ENCODE measurements around the gene TARDBP. TPM values are rescaled to one million over a fixed set of nuclear protein-coding genes. Genes with fewer than 3 reads are reported as not detected.

TARDBP gene
- total and polyA plus RNA-seq, 2 experiments from 2014 or later: 204 to 313 TPM

GRCh38 chr1:11024874-11025203 is 12.4 kb downstream of the TARDBP start:
- H3K79me2 ChIP-seq (replicated peaks; ENCODE audit: insufficient read depth): peaks cover 13% of the 10 kb centered on the region; the same call in 1 of the 2 replicates
- H3K36me3 ChIP-seq (ENCODE audit: insufficient read depth): peaks cover 70% of the 10 kb centered on the region

More at GRCh38 chr1:11024874-11025203, 12.4 kb downstream of the TARDBP start:
- H3K9me2 ChIP-seq (ENCODE audit: insufficient read depth): no peaks in the 10 kb centered on the region
- H3K27me3 Mint-ChIP-seq (ENCODE audit: insufficient read depth, low read depth, poor library complexity): no peaks in the 10 kb centered on the region
- peaks cover 49% of the 10 kb centered on the region for H4K20me1 ChIP-seq (replicated peaks; ENCODE audit: insufficient read depth)
- ATAC-seq: no peak
- peak overlapping the region; percentile 33; the same call in 1 of the 2 replicates for H3K27ac ChIP-seq (ENCODE audit: low read depth)
- H3K27me3 ChIP-seq (ENCODE audit: insufficient read depth): no peaks in the 10 kb centered on the region
- no peak overlapping the region for H3K4me2 ChIP-seq
- H3K4me1 ChIP-seq (ENCODE audit: insufficient read depth): no peaks in the 10 kb centered on the region
- H2AFZ ChIP-seq: no peak overlapping the region
- H3K4me3 ChIP-seq: no peak overlapping the region
- H3K4me1 Mint-ChIP-seq: no peaks in the 10 kb centered on the region; the same call in 2 of the 3 replicates
- no peak for DNase-seq (ENCODE audit: low spot score)
- H3K27ac Mint-ChIP-seq: no peak overlapping the region; the same call in 1 of the 2 replicates
- peaks cover 88% of the 10 kb centered on the region for H3K36me3 Mint-ChIP-seq (ENCODE audit: low read depth)
- no peaks in the 10 kb centered on the region for H3K9me3 Mint-ChIP-seq
- H3K4me3 Mint-ChIP-seq: no peak overlapping the region
- peaks cover 47% of the 10 kb centered on the region for H3F3A ChIP-seq (replicated peaks; ENCODE audit: low read depth)
- TF ChIP-seq JUNB (IDR thresholded peaks at IDR 0.05; ENCODE audit: unreplicated experiment): no peak
- no peak for TF ChIP-seq ETS1 (IDR thresholded peaks at IDR 0.05)
- TF ChIP-seq REST (IDR thresholded peaks at IDR 0.05; ENCODE audit: unreplicated experiment): no peak
- no peak for TF ChIP-seq NANOG (IDR thresholded peaks at IDR 0.05; ENCODE audit: borderline replicate concordance)
- no peak for TF ChIP-seq CTCF (conservative IDR thresholded peaks at IDR 0.05; ENCODE audit: low read depth in 2 of 2)
- TF ChIP-seq EZH2phosphoT487 (IDR thresholded peaks at IDR 0.05; ENCODE audit: unreplicated experiment): no peak
- TF ChIP-seq ZNF331 (CRISPR knock-in tag; IDR thresholded peaks at IDR 0.05; ENCODE audit: low read depth): no peak
- TF ChIP-seq ZNF462 (CRISPR knock-in tag; IDR thresholded peaks at IDR 0.05): no peak
- TF ChIP-seq ZNF114 (CRISPR knock-in tag; IDR thresholded peaks at IDR 0.05): no peak
- TF ChIP-seq POLR2AphosphoS5 (IDR thresholded peaks at IDR 0.05; ENCODE audit: low read depth): no peak
- TF ChIP-seq EZH2 (IDR thresholded peaks at IDR 0.05; ENCODE audit: low read depth, unreplicated experiment): no peak
- TF ChIP-seq STAT1 (IDR thresholded peaks at IDR 0.05; ENCODE audit: unreplicated experiment): no peak
- TF ChIP-seq CREB1 (CRISPR knock-in tag; IDR thresholded peaks at IDR 0.05; ENCODE audit: low read depth): no peak
